Measurements from ENCODE around the gene ARL13A.
"Not testable (repeated sequence)": the region's sequence is repeated elsewhere in the genome, so short reads cannot be mapped to it uniquely, and the experiment has no call there.

ARL13A gene

DNA sequence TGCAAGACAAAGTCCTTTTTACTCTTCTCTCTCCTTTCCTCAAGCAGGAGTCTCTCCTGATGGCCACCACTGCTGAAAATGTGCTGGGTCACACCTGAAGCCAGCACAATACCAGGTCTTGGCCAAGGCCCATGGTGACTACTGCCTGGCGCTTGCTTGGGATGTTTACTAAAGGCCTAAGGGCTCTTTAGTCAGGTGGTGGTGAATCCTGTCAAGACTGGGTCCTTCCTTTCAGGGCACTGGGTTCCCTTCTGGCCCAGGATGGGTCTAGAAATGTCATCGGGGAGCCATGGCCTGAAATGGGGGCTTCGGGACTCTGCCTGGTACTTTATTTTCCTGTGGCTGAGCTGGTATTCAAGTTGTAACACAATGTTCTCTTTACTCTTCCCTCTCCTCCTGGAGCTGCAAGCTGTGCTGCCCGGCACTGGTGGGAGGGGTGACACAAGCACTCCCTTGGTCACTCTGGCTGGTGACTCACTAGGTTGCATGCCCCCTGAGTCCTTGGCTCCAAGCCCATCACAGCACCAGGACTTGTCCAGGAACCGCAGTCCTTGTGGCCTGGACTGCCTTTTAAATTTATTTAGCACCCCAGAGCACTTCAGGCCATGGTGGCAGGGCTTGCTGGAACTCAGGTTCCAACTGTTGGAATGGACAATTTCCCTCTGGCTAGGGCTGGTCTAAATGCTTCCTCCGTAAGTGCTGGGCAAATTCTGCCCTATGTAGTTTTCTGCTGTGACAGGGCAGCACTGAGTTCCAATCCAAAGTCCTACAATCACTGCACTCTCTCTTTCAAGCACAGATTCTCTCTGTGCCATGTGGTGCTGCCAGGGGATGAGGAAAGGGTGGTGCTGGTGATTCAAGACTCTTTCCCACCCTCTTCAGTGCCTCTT, 11.3 kb downstream of the ARL13A start:
- in situ Hi-C loops (cut with MboI; ENCODE audit: low pct_unique_long_range_greater_than_20kb, low sequenced_read_pairs), result no loop called here
- no peak for DNase-seq

DNA sequence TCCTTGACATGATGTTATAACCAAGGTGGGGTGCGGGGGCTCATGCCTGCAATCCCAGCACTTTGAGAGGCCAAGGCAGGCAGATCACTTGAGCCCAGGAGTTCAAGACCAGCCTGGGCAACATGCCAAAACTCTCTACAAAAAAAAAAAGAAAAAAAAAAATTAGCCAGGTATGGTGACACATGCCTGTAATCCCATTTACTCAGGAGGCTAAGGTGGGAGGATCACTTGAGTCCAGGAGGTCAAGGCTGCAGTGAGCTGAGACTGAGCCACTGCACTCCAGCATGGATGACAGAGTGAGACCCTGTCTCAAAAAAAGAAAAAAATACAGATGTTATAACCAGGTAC, 12.0 kb downstream of the ARL13A start:
- DNase-seq; in situ Hi-C loops (cut with MboI; ENCODE audit: low pct_unique_long_range_greater_than_20kb, low sequenced_read_pairs): not testable (repeated sequence)

GRCh38 chrX:100984818-100985217, 15.3 kb downstream of the ARL13A start:
- DNase-seq, result no peak
- in situ Hi-C loops (cut with MboI; ENCODE audit: low pct_unique_long_range_greater_than_20kb, low sequenced_read_pairs), result no loop called here

GRCh38 chrX:100990139-100990538, 20.6 kb downstream of the ARL13A start:
- no peak for DNase-seq
- in situ Hi-C loops (cut with MboI; ENCODE audit: low pct_unique_long_range_greater_than_20kb, low sequenced_read_pairs), result no loop called here

DNA sequence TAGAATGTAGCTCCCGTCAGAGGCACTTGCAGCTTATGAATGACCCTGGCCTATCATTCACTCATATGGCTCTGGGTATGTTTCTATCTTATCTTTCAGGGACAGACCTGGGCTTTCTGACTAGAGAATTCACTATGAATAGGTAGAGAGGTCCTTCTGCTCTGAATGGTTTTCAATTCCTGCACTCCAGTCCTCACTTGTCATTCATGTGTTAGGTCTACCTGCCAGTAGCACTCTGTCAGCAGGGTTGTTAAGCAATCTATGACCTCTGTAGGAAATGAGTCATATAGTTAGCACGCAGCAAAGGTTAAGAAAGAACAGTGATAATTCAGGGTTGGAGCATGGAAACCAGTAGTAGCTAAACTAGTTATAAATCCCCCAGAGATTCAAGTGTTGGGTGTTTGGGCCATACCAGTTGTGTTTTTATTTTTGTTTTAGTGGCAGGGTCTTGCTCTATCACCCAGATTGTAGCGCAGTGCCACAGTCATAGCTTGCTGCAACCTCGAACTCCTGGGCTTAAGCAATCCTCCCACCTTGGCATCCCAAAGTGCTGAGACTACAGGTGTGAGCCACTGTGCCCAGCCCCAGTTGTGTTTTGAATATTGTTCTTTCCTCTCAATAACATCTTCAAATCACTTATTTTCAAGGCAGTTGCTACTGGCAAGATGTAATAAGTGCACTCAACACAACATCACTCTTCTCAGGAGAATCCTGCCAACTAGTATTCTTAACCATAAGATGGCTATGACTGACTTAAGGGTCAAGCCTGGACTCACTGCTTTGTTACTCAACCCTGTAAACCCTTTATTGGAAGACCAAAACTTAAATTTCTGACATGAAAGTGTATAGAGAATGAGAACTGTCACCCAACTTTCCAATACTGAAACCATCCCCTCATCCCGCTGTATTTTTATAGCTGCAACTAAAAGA, 25.1 kb downstream of the ARL13A start:
- peak; percentile 24 for DNase-seq

DNA sequence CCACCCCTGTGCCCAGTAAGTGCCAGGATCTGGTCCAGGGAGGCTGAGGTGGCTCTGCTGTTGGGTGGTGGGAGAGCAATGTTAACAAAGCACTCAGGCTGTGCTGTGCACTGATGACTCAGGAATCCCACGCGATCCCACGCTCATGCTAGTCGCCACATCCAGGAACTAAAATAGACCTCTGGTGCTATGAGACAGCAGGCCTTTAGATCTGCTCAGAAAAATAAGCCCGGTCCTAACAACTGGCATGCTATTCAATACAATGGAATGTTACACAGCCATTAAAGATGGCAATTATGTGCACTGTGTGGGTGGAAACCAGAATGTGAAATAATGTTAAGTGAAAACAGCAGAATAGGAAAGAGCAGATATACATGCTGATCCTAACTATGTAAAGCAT, 26.0 kb downstream of the ARL13A start:
- in situ Hi-C loops (cut with MboI; ENCODE audit: low pct_unique_long_range_greater_than_20kb, low sequenced_read_pairs), result no loop called here
- DNase-seq, result no peak

More for the DNA sequence above, 25.1 kb downstream of the ARL13A start:
- in situ Hi-C loops (cut with MboI; ENCODE audit: low pct_unique_long_range_greater_than_20kb, low sequenced_read_pairs), result no loop called here

DNA sequence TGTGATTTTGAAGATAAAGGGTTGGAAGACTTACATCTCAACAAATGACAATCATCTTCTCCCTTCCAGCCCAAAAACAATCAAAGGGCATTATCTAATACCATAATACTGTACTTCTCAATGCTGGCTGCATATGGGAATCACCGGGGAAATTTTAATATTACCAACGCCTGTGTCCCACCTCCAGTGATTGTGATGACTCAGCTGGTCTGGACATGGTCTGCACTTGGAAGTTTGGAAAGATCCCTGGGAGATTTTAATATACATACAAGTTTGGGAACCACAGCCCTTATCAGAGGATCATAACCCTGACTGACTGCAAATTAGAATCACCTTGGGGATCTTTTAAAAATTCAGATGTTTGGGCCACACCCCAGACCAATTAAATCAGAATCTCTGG, 29.9 kb downstream of the ARL13A start:
- in situ Hi-C loops (cut with MboI; ENCODE audit: low pct_unique_long_range_greater_than_20kb, low sequenced_read_pairs), result no loop called here
- DNase-seq, result no peak

DNA sequence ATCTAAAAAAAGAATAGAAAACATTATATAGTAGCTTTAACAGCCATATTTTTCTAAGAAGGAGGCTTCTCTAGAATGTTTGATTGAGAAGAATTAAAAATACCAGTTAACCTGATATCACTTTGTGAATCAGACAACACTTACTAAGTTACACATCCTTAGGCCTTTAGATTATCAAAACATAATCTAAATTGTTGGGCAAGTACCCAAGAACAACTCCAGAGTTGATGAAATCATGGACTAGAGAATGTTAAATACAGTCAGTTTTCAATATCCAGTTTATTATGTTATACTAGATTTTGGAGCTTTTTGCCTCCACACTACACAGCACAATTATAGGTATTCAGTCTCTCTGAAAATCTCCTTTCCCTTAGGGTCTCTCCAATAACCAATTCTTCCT, 39.6 kb downstream of the ARL13A start:
- DNase-seq, result no peak
- in situ Hi-C loops (cut with MboI; ENCODE audit: low pct_unique_long_range_greater_than_20kb, low sequenced_read_pairs), result no loop called here

DNA sequence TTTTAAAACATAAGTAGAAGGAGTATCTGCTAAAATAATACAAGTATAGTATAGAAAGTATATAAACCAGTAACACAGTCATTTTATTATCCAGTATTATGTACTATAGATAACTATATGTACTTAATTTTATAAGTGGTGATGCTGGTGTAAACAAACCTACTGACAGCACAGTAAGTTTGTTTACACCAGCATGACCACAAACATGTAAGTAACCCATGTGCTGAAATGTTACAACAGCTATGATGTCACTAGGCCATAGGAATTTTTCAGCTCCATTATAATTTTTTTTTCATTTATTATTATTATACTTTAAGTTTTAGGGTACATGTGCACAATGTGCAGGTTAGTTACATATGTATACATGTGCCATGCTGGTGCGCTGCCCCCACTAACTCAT, 42.5 kb downstream of the ARL13A start:
- DNase-seq; in situ Hi-C loops (cut with MboI; ENCODE audit: low pct_unique_long_range_greater_than_20kb, low sequenced_read_pairs): not testable (repeated sequence)

- no peak for DNase-seq
- in situ Hi-C loops (cut with MboI; ENCODE audit: low pct_unique_long_range_greater_than_20kb, low sequenced_read_pairs), result no loop called here
These were observed 52.5 kb downstream of the ARL13A start for GRCh38 chrX:101022020-101022419.

- no peak for DNase-seq
- in situ Hi-C loops (cut with MboI; ENCODE audit: low pct_unique_long_range_greater_than_20kb, low sequenced_read_pairs), result no loop called here
These were observed 55.6 kb downstream of the ARL13A start for GRCh38 chrX:101025126-101025525.

DNA sequence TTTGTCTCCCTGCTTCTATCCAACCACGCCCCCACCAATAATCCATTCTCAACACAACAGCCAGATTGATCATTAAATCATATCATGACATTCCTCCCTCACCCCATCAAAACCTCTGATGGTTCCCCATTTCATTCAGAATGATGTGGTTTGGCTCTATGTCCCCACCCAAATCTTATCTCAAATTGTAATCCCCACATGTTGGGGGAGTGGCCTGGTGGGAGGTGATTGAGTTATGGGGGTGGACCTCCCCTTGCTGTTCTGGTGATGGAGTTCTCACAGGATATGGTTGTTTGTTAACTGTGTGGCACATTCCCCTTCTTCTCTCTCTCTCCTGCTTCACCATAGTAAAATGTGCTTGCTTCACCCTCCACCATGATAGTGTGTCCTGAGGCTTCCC, 59.1 kb downstream of the ARL13A start:
- in situ Hi-C loops (cut with MboI; ENCODE audit: low pct_unique_long_range_greater_than_20kb, low sequenced_read_pairs), result no loop called here
- DNase-seq, result no peak

DNA sequence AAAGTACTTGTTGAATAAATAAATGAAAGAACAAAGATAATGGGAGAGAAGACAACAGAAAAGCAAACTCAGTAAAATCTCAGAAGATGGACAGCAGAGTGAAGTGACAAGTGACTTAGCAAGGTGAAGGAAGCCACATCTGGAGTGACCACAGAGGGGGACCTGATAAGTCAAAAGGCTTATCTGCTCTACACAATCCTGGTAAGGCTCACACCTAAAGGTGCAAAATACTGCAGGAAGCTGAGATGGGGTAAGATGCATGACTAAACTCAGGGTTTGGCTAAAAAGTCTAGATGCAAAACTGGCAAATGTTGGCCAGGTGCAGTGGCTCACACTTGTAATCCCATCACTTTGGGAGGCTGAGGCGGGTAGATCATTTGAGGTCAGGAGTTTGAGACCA, 60.2 kb downstream of the ARL13A start:
- no peak for DNase-seq
- in situ Hi-C loops (cut with MboI; ENCODE audit: low pct_unique_long_range_greater_than_20kb, low sequenced_read_pairs), result no loop called here

GRCh38 chrX:101037231-101037630, 67.7 kb downstream of the ARL13A start:
- DNase-seq, result no peak
- in situ Hi-C loops (cut with MboI; ENCODE audit: low pct_unique_long_range_greater_than_20kb, low sequenced_read_pairs), result no loop called here

DNA sequence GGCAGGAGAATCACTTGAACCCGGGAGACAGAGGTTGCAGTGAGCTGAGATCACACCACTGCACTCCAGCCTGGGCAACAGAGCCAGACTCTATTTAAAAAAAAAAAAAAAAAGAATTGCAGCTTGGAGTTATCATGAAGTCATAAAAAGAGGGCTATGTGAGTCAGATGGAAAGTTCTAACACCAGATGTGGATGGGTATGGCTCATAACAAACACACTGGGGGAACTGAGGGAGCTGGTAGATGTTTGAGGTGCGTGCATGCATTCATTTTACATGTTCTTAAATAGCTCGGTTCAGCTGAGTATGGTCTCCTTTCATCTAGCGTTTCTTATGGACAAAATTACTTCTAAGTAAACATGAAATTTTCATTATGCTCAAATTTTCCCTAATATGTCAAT, 70.7 kb downstream of the ARL13A start:
- no peak for DNase-seq
- in situ Hi-C loops (cut with MboI; ENCODE audit: low pct_unique_long_range_greater_than_20kb, low sequenced_read_pairs), result no loop called here
